ENCODE results near the gene MAP3K5.
"Not testable (repeated sequence)": the region's sequence is repeated elsewhere in the genome, so short reads cannot be mapped to it uniquely, and the experiment has no call there.

MAP3K5 gene

DNA sequence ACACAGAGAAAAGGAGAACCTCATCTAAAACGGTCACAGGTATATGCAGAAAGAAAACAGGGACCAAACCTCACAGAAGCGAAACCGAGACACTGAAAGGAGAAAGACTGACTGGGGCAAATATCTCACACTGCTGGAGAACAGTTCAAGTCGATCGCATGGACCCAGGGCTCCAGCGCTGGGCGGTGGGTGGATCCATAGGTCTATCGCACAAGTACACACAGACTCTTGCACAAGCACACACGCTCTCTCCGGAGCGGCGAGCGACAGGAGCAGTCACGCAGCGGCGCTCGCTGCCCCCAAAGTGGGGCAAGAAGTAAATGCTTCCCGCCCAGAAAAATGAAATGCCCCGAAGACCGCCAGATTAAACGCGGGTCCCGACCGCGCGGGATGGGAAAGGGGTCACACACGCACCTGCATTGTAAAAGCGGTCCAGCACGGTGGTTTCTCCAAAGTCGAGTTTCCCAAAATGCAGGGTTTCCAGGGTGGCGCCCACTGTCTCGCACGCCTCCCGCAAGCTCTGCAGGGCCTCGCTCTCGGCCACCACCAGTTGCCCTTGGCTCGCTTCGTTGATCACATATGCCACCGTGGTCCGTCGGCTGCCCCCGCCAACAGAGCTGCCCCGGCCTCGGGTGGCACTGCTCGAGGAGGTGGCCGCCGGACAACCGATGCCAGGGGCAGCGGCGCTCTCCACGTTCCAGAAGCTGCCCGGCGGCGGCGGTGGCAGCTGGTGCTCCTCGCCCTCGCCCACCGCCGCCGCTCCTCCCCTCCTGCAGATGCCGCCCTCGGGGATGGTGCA lies 782 bp downstream of the MAP3K5 start:
- peak; percentile 26 for DNase-seq (ENCODE audit: low read depth)

DNA sequence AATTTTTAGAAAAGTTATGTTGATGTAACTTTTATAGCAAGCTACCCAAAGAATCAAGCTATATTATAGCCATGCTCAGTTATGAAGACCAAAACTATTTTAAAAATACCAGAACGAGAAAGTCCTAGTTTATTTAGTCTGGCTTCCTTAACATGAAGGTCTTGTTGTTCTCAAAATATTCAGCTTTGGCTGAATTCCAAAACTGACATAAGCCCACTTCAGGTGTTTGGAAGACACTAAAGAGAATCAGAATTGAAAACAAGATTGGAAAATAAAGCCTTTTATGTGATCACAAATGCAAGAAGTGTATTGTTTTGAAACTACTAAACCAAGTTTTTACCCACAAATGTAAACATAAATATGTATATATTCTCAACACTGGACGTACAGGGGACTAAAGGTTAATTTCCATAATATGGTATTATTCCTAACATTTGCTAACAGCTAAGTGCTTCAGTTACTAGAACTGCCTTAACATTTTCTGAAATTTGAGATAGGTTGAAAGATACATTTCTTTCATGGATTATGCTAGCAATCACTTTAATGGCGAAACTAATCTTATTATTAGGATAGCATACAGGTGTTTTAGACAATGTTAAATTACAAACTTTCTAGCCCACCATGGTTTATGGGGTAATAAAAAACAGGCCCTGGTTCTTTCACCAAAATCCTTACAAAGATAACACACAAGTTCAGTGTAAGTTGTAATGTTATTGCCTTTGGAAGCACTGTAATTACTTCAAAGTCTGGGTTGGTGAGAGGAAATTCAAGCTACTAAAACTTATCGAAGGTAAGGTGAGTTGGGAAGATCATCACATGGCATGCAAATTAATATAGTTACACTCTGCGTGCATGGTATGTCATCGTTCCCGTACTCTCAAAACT lies 1.6 kb downstream of the MAP3K5 start:
- DNase-seq (ENCODE audit: low read depth), result no peak

DNA sequence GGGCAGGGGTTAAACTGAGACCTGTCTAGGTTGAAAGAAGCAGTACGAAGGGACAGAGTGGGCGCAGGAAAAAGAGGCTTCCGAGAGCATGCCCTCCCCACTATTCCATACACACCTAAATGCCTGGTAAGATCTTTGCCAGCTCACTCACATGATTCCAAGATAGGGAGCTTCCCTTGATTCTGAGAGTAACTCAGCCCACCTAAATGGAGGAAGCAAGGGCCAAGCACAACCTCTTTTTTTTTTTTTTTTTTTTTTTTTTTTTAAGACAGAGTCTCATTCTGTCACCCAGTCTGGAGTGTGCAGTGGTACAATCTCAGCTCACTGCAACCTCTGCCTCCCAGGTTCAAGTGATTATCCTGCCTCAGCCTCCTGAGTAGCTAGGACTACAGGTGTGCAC lies 2.8 kb downstream of the MAP3K5 start:
- not testable (repeated sequence) for DNase-seq (ENCODE audit: low read depth)

DNA sequence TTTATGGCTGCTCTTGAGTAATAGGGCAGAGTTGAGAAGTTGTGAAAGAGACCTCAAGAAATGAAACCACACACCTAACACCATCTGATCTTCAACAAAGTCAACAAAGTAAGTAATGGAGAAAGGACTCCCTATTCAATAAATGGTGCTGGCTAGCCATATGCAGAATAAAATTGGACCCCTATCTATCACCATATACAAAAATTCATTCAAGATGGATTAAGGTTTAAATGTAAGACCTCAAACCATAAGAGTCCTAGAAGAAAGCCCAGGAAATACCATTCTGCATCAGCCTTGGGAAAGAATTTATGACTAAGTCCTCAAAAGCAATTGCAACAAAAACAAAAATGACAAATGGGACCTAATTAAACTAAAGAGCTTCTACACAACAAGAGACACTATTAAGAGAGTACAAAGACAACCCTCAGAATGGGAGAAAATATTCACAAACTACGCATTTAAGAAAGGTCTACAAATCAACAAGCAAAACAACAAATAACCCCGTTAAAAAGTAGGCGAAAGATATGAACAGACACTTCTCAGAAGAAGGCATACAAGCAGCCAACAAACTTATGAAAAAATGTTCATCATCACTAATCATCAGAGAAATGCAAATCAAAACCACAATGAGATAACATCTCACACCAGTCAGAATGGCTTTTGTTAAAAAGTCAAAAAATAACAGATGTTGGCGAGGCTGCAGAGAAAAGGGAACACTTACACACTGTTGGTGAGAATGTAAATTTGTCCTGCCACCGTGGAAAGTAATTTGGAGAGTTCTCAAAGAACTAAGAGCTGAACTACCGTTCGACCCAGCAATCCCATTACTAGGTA lies 4.0 kb downstream of the MAP3K5 start:
- no peak for DNase-seq (ENCODE audit: low read depth)

DNA sequence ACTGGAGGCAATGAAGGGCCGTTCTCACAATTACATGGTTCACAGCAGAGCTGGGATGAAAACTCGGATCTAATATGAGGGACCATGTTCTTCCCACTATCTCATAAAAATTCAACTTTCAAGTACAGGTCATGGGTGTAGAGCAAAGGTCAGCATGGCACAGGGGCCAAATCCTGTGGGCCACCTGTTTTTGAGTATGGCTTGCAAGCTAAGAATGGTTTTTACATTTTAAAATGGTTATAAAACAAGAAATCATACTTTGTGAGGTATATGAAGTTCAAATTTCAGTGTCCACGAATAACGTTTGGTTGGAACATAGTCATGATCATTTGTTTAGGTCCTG lies 4.6 kb downstream of the MAP3K5 start:
- DNase-seq (ENCODE audit: low read depth), result no peak

DNA sequence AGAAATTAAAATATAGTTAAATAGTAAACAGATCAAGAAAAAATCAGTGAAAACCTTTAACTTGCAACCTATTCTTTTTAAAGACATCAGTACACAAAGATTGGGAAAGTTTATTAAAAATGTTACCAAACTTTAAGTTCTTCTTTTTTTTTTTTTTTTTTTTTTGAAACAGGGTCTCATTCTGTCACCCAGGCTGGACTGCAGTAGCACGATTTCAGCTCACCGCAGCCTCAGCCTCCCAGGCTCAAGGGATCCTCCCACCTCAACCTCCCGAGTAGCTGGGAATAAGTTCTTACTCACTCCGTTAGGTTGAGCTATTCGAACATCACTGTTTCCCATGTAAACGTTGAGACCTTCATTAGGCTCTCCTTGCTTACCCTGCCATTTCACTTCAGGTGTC lies 5.6 kb downstream of the MAP3K5 start:
- no peak for DNase-seq (ENCODE audit: low read depth)

DNA sequence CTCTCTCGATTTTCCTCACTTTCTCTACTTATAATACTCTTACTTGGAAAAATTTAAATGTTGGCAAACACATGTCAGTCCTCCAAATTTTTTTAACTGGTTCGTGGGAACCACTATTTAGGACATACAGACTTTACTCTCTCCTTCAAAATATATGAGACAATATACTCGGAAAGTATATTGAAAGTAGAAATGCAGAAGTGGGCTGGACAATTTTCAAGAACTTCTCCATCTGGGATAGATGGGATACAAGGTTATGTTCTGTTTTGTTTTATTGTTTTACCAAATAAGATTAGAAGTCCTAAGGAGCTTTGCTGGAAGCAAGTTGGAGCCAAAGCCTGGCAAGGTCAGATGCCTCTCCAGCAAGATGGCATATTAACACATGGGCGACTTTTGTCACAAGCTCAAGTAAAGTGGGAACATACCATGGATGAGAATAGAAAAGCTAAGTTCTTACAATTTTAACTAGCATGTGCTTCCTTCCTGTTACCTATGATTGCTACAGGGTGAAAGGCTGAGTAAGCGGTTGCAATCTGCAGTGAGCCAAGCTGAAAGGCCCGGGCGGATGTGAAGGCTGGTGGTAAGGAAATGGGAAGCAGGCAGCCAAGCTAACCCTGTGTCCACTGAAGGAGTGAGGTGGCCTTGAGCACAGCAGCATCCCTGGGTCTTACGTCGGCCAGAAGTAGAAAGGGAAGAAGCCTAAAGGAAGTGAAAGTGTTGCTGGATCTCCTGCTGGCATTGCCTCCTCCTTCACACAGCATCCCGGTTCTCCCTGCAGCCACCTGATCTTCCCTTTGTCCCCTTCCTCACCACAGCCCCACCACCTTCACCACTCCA lies 7.1 kb downstream of the MAP3K5 start:
- DNase-seq (ENCODE audit: low read depth), result no peak

DNA sequence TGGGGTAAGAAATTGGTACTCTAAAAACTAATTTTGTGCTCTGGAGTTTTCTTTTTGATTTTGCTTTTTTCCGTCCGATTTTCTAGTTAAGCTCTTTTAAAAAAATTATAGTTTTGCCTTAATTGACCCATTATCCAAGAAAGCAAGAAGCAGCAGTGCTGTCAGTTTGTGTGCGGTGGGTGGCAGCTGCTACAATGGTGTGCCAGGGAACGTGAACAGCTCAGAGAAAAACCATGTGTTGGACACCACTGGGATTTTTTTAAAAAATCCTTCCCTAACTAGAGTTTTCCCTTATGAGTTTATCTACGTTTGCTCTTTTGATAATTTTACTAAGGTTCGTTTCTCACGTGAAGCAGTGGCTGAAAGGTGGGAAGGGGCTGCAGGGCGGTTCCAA lies 8.0 kb downstream of the MAP3K5 start:
- no peak for DNase-seq (ENCODE audit: low read depth)

DNA sequence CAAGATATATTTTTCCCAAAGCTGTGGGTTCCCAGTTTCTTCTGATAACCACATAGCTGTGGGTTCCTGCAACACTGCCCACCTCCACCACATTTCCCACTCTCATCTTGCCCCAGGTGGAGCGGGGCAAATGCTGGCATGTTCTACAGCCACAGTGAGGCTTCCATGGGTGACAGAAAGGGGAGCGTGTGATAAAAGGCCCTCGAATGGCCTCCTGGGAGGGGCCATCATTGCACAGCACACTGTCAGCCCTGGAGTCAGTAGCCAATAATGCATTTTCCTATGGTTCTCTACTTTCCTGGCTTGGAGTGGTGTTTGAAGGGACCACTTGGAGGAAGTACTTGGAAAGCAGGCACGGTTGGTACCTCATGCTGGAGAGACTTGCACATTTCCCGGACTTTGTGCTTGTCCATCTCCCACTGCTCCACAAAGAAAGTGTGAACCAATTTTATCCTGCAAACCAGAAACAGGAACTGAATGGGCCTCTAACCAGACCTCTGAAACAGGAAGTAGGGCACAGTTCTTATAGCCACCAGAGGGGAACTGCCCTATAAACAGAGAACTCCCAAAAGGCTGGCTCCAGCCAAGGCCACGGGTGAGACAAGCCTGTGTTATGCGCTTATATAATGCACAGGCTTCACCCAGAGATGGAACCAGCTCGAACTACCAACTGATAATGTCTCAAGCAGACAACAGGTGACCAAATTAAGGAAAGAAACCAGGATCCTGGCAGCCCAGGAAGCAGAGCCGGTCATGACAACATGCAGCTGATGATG lies 8.6 kb downstream of the MAP3K5 start:
- no peak for DNase-seq (ENCODE audit: low read depth)

DNA sequence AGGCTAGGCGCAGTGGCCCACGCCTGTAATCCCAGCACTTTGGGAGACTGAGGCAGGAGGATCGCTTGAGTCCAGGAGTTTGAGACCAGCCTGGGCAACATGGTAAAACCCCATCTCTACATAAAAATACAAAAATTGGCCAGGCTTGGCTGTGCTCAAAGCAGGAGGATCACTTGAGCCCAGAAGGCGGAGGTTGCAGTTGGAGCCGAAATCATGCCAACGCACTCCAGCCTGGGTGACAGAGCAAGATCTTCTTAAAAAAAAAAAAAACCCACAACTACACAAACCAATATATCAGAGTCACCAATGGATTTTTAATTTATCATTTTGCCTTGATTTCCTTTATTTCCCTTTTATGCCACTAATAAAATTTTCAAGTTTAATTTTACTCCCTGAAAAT lies 9.3 kb downstream of the MAP3K5 start:
- DNase-seq (ENCODE audit: low read depth), result no peak

DNA sequence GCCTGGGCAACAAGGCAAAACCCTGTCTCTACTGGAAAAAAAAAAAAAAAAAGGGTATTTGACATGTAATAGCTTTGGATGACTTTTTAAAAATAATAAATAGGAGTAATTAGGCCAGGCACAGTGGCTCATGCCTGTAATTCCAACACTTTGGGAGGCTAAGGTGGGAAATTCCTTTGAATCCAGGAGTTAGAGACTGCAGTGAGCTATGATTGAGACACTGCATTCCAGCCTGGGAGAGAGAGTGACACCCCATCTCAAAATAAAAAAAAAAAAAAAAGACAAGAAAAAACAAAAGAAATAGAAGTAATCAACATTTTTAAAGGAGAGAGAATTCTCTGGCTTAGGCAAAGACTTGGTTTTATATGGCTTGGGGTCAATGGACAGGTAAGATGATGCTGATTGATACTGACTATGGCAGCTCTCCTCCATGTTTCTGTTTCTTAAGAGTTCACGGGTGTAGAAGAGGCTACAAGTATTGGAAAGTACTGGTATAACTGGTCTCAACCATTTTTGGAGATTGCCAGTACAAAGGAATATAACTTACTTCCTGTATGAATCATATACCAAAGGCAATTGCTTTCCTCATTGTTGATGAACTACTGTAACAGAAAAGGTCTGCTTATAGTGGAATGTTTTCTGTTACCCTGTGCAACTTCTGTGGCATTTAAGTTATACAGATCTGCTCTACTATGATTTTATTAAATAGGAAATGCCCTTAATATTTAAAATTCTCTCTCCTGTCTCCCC lies 10.1 kb downstream of the MAP3K5 start:
- no peak for DNase-seq (ENCODE audit: low read depth)

DNA sequence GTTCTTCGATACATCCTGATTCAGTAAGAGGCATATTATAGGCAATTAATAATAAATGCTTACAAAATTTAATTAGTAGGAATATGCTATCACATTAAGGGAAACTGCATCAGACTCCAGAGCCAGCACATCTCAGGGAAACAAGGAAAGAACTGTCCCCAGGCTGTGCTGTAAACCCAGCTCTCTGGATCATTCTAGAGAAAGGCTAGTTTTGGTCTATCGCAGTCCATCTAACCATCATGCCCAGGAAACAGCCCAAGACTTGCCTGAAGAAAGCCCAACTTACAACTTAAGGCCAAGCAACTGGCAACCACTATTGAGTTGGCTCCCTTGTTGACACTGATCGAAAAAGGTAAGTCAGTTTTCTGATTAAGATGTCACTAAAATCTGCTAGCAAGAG lies 11.3 kb downstream of the MAP3K5 start:
- DNase-seq (ENCODE audit: low read depth), result no peak

DNA sequence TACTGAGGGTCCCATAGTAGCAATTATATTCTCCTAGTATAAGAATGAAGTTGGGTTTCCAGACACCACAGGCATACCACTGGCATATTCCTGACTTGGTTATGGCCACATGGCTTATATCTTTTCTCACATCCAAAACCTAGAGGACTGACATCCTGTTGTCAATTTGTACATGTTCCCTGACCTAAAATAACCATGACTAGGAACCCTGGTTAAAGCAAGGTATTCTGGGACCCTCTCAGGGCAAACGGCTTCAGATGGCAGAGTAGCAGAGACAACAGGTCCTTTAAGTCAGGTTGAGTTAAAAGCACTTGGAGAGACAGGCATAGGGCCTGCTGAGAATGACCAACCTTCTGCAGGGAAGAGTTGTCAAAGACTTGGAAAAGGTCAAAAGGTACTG lies 12.6 kb downstream of the MAP3K5 start:
- no peak for DNase-seq (ENCODE audit: low read depth)

DNA sequence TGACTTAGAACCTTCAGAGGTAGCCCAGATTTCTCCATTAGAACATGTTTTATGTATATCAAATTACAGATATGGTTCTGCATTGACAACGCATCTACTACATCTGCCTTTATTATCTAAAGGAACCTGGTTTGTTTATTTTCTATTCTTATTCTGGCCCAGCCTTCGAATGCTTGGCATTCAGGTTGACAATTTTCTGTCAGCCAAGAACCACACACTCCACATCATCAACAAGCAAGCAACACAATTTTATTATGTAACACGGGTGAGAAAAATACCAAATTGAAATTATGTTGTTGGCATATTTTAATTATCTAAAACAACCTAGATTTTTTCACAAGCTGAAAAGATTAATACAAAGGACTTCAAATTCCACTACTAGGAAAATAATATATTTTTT lies 14.6 kb downstream of the MAP3K5 start:
- no peak for DNase-seq (ENCODE audit: low read depth)

DNA sequence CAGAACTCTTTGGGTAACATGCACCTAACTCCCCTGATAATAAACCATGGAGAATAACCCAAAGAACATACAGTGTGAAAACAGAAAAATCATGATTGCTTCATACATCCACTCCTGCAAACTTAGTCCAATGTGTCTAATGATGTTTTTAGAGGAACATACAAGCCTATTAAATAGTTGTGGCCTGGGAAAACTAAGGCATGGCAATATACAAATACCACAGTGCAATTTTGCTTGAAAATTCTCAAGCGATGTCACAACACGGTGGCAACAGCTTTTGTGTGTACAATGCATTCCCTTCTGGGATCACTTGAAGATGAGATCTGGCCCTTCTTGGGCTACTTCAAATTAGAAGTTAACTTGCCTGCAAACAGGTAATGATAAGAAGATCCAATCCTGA lies 16.7 kb downstream of the MAP3K5 start:
- no peak for DNase-seq (ENCODE audit: low read depth)

DNA sequence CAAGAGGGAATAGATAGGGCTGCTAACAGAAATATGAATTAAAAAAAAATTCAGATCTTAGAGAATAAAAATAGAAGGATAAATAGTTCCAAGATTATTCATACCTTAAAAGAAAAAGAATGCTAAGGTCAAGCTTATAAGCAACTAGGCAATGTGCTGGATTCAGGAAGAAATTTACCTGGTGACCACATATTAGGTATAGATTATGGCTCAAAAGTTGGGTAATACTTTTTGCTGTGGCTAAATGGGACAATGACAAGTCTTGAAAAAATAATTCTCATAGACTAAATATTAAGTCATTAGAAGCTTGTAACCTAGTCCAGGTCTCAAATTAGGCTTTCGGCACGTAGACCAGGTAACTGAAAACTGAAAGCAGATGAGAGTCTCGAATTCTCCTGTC lies 17.2 kb downstream of the MAP3K5 start:
- no peak for DNase-seq (ENCODE audit: low read depth)

DNA sequence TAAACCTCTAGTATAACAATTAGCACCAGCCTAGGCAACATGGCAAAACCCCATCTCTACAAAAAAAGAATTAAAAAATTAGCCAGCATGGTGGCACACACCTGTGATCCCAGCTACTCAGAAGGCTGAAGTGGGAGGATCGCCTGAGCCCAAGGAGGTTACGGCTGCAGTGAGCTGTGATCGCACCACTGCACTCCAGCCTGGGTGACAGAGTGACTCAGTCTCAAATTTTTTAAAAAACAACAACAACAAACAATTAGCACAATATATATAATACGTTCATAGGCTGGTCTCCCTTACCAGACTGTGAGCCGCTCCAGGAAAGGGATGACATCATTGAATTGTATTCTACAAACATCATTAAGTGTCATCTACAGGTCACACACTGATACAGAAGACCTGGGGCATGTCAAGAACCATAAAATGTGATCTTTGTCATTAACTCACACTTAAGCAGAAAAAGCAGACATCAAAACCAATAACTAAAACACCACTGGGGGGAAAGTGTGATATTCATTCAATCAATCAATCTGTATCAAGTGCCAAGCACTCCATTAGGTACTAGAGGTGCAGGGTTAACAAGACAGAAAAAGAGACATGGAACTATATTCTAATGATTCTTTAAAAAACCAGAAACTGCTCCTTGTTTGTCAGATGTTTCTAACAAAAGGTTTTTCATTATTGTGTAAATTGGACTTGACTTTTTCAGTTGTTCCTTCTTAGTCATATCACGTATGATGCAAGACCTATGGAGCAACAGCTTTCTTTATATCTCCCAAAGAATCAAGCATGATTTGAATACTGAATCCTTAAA lies 17.8 kb downstream of the MAP3K5 start:
- DNase-seq (ENCODE audit: low read depth), result no peak

DNA sequence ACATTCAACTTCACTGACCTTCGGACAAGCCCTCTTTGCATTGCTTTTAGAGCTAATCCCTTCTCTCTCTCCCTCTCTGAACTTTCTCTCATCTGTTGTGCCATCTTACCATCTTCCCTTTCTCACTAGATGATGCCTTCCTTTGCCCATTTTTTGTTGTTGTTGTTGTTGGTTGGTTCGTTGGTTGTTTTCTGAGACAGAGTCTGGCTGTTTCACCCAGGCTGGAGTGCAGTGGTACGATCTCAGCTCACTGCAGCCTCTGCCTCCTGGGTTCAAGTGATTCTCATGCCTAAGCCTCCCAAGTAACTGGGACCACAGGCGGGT lies 18.8 kb downstream of the MAP3K5 start:
- DNase-seq (ENCODE audit: low read depth), result no peak

DNA sequence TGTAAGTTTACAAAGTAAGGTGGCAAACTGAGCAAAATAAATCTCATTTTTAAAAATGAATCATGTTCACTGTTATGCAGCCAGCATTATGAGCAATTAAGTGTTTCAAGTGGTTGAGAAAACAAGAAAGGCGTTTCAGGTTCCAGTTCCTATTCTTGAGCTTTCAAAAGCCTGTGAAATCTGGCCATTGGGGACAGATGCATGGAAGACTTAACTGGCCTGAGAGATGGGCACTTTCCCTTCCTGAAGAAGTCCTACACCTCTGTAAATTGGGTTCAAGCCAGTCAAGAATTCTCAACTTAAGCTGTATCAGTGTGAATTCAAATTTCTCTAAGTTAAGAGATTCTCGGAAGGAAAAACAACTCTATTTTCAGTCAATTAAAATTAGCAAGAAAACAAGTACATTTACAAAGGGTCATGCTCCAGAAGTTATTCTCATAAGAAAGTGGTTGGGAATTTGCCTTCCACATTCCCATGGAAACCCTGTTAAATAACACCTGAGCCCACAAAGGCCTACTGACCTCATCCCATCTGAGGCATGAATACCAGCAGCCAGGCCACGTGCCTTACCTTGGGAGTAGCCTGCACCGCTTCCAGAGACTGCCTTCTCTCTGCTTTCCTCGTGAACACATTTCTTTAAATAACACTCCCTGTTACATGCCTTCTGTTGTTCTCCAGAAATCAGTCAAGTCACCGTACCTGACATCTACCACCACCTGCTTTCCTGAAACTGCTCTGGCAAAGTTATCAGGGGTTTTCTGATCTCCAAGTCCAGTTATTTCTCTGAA lies 19.4 kb downstream of the MAP3K5 start:
- no peak for DNase-seq (ENCODE audit: low read depth)
